ENCODE data around the gene PCP4L1.

Gene PCP4L1

GRCh38 chr1:161300478-161300877 is 41.9 kb downstream of the PCP4L1 start:
- TF ChIP-seq, protein P1, sequence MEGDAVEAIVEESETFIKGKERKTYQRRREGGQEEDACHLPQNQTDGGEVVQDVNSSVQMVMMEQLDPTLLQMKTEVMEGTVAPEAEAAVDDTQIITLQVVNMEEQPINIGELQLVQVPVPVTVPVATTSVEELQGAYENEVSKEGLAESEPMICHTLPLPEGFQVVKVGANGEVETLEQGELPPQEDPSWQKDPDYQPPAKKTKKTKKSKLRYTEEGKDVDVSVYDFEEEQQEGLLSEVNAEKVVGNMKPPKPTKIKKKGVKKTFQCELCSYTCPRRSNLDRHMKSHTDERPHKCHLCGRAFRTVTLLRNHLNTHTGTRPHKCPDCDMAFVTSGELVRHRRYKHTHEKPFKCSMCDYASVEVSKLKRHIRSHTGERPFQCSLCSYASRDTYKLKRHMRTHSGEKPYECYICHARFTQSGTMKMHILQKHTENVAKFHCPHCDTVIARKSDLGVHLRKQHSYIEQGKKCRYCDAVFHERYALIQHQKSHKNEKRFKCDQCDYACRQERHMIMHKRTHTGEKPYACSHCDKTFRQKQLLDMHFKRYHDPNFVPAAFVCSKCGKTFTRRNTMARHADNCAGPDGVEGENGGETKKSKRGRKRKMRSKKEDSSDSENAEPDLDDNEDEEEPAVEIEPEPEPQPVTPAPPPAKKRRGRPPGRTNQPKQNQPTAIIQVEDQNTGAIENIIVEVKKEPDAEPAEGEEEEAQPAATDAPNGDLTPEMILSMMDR (IDR thresholded peaks at IDR 0.05; ENCODE audit: low read depth, low read length, missing control alignments) = no peak
- in situ Hi-C loops (cut with HindIII; ENCODE audit: low pct_ligation_motif_present, low sequenced_read_pairs) = no loop called here
- DNase-seq = no peak
- Histone ChIP-seq H3K4me3 (ENCODE audit: low read depth, low read length) (no peak overlapping the region), H3K27ac (no peak overlapping the region), H3K27me3 (replicated peaks) (no peaks in the 10 kb centered on the region), H3K36me3 (replicated peaks) (no peaks in the 10 kb centered on the region)

GRCh38 chr1:161304927-161305866 is 46.7 kb downstream of the PCP4L1 start:
- in situ Hi-C loops (cut with HindIII; ENCODE audit: low pct_ligation_motif_present, low sequenced_read_pairs) = no loop called here
- no peak for DNase-seq
- Histone ChIP-seq H3K36me3 (replicated peaks) (no peaks in the 10 kb centered on the region), H3K4me3 (ENCODE audit: low read depth, low read length) (peak overlapping the region; percentile 72), H3K27ac (no peak overlapping the region), H3K27me3 (replicated peaks) (no peaks in the 10 kb centered on the region)
- TF ChIP-seq, protein P1 (IDR thresholded peaks at IDR 0.05; ENCODE audit: low read depth, low read length, missing control alignments) = no peak

GRCh38 chr1:161305867-161306519 is 47.4 kb downstream of the PCP4L1 start:
- H3K27ac ChIP-seq = no peak overlapping the region
- peak overlapping the region; percentile 72 for H3K4me3 ChIP-seq (ENCODE audit: low read depth, low read length)
- DNase-seq = no peak
- in situ Hi-C loops (cut with HindIII; ENCODE audit: low pct_ligation_motif_present, low sequenced_read_pairs) = no loop called here
- TF ChIP-seq, protein P1 (IDR thresholded peaks at IDR 0.05; ENCODE audit: low read depth, low read length, missing control alignments) = peak; percentile 56
- no peaks in the 10 kb centered on the region for H3K27me3 ChIP-seq (replicated peaks)
- H3K36me3 ChIP-seq (replicated peaks) = no peaks in the 10 kb centered on the region

DNA sequence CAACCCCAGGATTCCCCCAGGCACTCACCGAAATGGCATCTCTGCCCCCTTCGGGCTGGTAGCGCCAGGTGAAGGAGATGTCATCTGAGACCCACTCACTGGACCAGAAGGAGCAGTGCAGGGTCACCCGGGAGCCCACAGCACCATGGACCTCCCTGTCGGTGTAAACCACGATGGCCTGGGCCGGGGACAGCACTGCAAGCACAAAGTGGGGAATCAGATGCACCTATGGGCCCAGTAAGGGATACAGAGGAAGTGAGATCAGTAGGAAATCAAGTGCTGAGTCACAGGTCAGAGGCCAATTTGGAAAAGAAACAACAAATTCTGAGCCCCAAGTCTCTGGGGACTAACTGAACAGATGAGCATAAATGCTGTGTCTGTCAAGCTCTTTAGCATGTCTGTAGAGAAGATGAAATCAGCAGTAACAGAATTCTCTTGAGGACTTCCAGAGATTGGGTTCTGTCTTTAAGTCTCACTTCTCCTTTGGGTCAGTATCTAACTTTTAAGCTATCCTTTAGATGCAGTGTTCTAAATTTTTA is 48.8 kb downstream of the PCP4L1 start:
- TF ChIP-seq, protein P1 (IDR thresholded peaks at IDR 0.05; ENCODE audit: low read depth, low read length, missing control alignments) = no peak
- in situ Hi-C loops (cut with HindIII; ENCODE audit: low pct_ligation_motif_present, low sequenced_read_pairs) = no loop called here
- no peaks in the 10 kb centered on the region for H3K36me3 ChIP-seq (replicated peaks)
- H3K27ac ChIP-seq = peak overlapping the region; percentile 26
- H3K4me3 ChIP-seq (ENCODE audit: low read depth, low read length) = peak overlapping the region; percentile 37
- peak; percentile 80 for DNase-seq
- no peaks in the 10 kb centered on the region for H3K27me3 ChIP-seq (replicated peaks)

DNA sequence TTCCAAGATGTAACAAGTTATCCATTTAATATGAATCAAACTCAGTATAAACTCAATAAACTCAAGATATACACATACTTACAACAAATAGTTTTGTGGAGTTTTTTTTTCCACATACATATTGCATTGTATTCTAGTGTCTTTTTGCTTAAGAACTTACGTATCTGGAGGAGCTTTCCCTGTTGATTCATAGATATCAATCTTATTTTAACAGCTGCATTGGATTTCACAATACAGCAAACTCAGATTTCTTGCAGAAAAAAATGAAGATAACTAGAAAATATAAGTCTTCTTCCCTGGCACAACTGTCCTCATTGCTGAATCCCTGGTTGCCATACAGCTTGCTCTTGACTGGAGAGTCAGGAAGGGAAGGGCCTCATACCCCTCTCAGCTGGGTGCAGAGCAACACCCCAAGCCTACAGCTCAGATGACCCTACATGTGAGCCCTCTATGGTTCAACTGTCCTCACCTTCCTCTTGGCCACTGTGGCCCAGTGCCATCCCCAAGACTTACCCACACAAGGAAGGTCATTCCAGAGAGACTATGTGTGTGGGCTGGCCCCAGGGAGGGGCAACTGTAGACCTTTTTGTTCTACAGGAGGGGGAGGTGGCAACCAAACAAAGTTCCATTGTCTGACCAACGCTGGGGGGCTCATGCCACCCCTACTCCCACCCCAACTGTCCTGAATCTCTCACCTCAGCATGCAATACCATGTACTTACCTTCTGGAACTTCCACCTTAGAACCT is 49.5 kb downstream of the PCP4L1 start:
- peak overlapping the region; percentile 26 for H3K27ac ChIP-seq
- in situ Hi-C loops (cut with HindIII; ENCODE audit: low pct_ligation_motif_present, low sequenced_read_pairs) = no loop called here
- H3K27me3 ChIP-seq (replicated peaks) = no peaks in the 10 kb centered on the region
- no peak for DNase-seq
- no peak overlapping the region for H3K4me3 ChIP-seq (ENCODE audit: low read depth, low read length)
- H3K36me3 ChIP-seq (replicated peaks) = no peaks in the 10 kb centered on the region
- TF ChIP-seq, protein P1 (IDR thresholded peaks at IDR 0.05; ENCODE audit: low read depth, low read length, missing control alignments) = no peak

Data from brain microvascular endothelial cell (primary cell).